ENCODE results near the gene RNF214.
"Not testable (repeated sequence)": the region's sequence is repeated elsewhere in the genome, so short reads cannot be mapped to it uniquely, and the experiment has no call there.

RNF214 gene

DNA sequence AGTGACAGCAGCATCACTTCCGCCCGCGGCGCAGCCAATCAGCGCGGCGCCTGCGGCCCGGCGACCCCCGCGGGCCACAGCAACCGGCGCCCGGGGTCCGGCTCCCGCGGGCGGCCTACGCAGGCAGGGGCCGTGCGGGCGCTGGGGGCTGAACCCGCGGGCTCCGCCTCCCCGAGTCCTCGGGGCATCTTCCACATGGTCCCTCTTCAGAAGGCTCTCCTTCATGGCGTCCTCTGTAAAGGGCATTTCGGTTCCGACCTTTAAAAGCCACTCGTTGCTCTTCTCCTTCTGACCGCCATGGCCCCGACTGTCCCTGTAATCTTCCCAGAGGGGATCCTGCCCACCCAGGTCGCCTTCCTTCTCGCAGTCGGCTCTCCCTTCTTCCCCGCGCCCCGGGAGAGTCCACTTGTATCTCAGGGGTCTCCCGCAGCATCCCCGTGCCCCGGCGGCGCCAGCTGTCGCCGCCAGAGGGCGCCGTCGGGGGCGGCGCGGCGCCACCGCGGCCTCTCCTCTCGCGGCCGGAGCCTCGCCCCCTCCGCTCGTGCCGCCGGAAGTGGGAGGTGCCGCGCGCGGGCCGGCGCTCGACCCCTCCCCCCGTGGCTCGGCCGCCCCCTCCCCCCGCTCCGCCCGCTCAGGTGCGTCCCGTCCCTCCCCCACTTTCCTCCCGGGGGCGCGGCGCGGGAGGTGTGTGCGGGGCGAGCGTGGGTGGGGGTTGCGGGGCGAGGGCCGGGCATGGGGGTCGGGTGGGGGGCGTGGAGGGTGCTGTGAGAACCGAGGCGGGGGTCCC is at the start of gene RNF214:
RNF214 (plus strand) TSS at position 580 of the 787 bp plus-strand sequence. CDS start 1,602 bp downstream, outside the sequence.
- peak; percentile 85 for DNase-seq (ENCODE audit: low spot score)

DNA sequence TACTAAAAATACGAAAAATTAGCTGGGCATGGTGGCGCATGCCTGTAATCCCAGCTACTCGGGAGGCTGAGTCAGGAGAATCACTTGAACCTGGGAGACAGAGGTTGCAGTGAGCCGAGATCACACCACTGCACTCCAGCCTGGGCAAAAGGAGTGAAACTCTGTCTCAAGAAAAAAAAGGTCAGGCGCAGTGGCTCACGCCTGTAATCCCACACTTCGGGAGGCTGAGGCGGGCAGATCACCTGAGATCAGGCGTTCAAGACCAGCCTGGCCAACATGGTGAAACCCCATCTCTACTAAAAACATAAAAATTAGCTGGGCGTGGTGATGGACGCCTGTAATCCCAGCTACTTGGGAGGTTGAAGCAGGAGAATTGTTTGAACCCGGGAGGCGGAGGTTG is 49.3 kb upstream of the RNF214 start:
- not testable (repeated sequence) for DNase-seq (ENCODE audit: low spot score)

DNA sequence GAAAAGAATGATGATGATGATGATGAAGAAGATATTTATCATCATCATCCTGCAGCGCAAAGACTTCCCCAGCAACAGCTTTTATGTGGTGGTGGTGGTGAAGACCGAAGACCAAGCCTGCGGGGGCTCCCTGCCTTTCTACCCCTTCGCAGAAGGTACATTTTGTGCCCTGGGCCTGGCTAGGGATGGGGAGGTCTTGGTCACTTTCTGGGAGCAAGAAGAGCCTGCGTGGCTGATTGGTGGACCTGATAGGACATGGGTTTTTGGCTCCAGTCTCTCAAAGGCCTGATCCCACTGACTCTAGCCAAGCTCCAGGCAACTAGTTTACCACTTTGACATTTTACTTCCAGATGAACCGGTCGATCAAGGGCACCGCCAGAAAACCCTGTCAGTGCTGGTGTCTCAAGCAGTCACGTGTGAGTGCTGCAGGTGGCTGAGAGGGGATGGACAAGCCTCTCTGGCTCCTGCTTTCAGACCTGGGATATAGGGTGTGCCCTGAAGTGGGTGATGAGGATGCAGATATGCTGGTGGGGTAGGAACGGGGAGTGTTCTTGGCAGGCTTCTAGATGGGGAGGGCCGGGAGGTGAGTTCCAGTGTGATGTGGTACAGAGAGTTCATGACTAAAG is 48.6 kb upstream of the RNF214 start:
- no peak for DNase-seq (ENCODE audit: low spot score)

DNA sequence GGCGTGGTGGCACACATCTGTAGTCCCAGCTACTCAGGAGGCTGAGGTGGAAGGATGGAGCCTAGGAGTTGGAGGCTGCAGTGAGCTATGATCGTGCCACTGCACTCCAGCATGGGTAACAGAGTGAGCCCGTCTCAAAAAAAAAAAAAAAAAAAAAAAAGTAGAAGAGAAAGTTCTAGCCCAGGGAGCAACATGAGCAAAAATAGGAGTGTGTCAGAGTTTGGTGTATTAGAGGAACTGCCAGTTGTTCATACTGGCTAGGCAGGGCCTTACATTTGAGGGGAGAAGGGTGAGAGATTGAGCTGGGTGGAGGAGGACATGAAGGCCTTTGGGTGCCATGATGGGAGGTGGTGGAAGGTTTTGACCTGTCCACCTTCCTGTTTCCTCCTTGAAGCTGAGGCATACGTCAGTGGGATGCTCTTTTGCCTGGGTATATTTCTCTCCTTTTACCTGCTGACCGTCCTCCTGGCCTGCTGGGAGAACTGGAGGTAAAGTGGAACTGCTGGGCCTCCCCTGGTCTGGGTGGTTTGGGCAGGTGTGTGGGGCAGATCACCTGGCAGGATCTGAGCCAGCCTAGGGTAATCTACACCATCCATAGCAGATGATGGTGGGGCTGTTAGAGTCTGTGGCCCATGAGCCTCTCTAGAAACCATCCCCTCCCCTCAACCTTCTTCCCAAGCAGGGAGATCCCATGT is 46.6 kb upstream of the RNF214 start:
- DNase-seq (ENCODE audit: low spot score), result no peak

DNA sequence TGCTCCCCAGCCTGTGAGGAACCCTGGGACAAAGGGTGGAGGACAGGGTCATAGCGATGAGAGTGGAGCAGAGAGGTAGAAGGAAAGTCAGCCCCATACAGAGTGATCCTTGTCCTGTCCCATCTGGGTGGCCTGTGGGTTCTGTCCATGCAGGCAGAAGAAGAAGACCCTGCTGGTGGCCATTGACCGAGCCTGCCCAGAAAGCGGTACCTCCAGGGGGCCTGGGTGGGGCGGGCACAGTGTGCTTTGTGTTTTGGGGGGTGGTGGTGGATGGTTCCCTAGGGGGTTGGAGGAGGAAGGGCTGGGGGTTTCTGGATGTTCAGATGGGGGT is 46.1 kb upstream of the RNF214 start:
- no peak for DNase-seq (ENCODE audit: low spot score)

DNA sequence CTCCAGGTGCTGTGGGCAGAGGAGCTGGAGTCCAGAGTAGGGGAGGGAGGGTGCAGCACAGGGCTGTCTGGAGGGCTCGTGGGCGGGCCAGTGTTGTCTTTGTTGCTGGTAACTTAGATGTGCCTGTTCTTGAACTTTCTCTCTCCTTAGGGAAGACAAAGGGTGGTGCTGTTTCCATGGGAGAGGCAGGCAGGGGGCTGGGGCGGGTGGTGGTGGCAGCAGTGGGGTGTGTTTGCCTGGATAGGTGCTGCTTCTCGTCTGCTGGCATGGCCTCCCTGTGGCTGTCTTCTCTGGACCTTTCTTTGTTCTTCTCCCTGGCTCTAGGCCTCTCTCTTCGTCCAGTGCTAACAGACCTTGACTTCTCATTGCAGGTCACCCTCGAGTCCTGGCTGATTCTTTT is 45.5 kb upstream of the RNF214 start:
- DNase-seq (ENCODE audit: low spot score), result no peak

DNA sequence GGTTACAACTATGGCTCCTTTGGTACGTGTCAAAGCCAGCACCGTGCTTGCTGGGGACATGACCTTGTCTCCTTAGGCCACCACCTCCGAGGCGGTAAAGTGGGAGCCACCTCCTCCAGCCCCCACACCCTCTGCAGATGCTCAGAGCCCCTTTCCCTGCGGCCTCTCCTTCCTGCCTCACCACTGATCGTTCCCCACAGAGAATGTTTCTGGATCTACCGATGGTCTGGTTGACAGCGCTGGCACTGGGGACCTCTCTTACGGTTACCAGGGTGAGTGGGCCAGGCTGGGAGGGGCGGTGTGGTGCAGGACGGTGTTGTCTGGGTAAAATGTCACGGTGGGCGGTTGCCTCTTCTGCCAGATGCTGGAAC is 45.1 kb upstream of the RNF214 start:
- DNase-seq (ENCODE audit: low spot score), result no peak

DNA sequence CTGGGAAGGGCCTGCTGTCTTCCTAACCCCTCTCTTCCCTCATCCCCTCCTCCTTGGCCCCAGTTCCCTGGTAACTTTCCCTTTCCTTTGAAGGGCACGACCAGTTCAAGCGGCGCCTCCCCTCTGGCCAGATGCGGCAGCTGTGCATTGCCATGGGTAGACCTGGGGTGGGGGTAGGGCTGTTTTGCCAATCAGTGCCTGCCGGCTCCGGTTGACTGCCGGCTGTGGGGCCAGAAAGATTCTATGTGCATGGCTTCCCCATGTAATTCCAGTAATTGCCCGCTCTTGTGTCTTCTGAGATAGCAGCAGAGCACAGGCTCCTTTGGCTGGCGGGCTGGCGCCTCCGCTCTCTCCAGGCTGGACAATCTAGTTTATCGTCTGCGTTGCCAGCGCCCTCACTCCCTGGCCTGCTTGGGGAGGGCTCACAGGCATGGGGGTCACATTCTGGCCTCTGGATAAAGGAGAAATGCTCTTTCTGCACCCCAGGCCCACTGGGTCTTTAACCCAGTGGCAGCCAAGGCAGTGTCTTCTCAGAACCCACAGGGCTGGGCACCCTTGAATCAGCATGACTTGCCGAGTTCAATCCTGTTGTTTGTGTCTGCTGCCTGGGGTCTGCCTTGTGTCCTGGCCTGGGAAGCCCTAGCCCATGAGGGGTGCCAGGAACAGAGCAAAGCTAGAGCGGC is 44.5 kb upstream of the RNF214 start:
- no peak for DNase-seq (ENCODE audit: low spot score)

DNA sequence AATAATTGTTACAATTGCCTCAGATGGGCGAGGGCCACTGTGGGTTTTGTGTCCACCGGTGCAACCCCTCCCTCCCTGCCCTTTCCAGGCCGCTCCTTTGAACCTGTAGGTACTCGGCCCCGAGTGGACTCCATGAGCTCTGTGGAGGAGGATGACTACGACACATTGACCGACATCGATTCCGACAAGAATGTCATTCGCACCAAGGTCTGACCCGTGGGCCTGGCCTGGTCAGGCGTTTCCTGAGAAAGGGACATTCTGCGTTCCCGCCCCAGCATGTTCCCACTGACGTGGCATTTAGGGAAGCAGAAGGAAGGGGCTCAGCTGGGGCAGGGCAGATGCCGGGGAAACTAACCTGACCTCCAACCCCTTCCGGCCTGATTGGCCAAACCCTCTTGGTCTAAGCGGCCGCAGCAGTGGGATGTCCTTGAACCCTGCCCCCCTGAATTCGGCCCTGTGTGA is 43.8 kb upstream of the RNF214 start:
- no peak for DNase-seq (ENCODE audit: low spot score)

DNA sequence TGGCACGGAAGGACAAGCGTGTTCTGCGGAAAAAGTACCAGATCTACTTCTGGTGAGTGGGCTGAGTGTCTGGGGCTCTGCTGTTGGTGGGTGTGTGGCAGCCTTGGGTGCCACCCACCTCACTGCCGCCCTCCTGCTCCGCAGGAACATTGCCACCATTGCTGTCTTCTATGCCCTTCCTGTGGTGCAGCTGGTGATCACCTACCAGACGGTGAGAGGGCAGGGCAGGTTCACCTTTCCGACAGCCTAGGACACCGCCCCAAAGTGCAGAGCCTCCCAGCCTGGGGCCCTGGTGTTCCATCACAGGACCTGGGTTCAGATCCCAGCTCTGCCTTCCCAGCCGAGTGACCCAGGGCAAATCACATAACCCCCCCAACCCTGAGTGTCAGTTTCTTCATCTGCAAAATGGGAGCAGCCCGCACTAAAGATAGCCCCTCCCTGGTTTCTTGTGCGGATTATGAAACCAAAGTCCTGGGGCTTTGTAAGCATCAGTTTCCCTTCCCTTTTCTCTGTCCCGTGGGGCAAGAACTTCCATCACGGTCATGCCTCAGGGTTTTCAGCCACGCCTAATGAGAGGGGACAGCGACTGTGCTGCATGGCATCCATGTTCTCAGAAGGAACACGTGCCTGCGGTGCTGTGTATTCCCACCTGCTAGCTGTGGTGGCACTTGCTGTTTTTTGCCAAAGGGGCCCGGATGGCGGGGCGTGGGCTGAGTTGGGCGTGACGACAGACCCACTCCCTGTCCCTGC is 43.1 kb upstream of the RNF214 start:
- no peak for DNase-seq (ENCODE audit: low spot score)

DNA sequence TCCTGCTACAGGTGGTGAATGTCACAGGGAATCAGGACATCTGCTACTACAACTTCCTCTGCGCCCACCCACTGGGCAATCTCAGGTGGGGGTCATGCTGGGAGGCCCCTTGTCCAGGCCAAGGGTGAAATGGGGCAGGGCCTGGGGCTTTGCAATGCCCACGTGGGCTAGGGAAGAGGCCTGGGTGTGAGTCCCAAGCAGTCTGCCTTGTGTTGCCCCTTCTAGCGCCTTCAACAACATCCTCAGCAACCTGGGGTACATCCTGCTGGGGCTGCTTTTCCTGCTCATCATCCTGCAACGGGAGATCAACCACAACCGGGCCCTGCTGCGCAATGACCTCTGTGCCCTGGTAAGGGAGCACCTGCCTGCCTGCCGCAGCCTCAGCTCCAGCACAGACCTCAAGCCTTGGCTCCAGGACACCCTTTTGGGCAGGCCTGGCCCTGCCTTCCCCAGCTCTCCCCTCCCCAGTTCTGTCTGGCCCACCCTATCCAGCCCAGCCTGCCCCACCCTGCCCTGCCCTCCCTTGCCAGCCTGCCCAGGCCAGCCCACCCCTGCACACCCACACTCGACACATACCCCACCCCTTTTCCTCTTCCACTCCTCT is 42.4 kb upstream of the RNF214 start:
- DNase-seq (ENCODE audit: low spot score), result no peak

DNA sequence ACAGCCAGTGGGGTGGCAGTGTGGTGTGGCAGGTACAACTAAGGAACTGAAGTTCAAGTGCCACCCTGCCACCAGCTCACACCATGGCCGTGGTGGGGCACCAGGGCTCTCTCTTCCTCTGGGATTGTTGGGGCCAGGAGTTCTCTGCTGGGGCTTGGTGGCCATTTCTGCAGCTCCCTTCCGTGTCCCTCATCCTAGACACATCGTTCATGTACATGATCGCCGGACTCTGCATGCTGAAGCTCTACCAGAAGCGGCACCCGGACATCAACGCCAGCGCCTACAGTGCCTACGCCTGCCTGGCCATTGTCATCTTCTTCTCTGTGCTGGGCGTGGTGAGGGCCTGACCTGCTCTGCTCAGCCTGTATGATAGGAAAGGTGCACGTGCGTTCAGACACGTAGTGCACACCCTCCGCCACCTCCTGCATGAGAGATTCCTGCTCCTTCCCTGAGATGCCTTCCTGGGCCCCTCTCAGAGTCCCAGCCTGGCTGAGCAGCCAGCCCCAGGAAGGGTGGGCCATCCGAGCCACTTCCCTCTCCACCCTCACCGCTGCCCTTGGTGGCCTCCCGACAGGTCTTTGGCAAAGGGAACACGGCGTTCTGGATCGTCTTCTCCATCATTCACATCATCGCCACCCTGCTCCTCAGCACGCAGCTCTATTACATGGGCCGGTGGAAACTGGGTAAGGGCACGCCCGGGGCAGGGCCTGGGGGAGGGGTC is 40.6 kb upstream of the RNF214 start:
- DNase-seq (ENCODE audit: low spot score), result no peak

DNA sequence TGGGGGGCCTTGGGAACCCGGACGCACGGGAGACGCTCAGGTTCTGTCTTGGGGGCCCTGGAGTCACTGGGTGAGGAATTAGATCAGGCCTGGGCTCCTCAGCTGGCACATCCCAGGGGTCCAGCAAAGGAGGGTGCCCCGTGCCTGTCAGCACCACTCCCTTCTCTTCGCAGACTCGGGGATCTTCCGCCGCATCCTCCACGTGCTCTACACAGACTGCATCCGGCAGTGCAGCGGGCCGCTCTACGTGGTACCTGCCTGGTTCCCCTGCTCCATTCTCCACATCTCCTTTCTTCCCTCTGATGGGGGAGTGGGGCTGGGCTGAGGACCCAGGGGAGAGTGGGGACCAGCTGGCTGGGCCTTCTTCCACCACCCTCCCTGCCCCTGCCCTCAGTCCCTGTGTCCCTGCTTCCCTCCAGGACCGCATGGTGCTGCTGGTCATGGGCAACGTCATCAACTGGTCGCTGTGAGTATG is 40.0 kb upstream of the RNF214 start:
- DNase-seq (ENCODE audit: low spot score), result no peak

DNA sequence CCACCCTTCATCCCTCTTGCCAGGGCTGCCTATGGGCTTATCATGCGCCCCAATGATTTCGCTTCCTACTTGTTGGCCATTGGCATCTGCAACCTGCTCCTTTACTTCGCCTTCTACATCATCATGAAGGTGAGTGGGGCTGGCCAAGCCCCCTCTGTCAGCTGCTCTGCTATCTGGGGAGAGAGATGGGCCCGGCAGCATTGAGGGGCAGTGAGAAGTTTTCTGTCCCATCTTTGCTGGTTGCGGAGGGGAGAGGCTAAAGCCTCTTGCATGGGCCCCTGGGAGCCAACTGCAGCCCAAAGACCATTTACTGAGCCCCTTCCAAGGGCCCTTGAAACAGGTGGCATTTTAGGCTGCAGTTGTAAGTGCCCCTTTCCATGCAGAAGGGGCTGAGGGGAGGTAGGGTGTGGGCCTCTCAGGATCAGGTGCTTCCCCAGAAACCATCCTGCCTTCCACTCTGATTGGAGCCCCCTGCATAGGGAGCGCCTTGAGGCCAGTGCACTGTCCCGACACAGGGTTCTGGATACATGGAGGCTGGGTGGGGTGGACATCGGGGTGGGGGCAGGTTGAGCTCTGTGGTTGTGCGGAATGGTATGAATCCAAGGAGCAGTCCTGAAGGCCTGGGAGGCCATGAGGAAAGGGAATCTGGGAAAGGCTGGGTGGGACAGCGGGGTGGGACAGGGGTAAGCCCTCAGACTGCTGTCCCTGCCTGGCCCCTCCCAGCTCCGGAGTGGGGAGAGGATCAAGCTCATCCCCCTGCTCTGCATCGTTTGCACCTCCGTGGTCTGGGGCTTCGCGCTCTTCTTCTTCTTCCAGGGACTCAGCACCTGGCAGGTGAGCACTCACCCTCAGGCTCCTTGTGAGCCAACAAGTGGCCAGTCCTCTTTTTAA is 39.1 kb upstream of the RNF214 start:
- DNase-seq (ENCODE audit: low spot score), result no peak

DNA sequence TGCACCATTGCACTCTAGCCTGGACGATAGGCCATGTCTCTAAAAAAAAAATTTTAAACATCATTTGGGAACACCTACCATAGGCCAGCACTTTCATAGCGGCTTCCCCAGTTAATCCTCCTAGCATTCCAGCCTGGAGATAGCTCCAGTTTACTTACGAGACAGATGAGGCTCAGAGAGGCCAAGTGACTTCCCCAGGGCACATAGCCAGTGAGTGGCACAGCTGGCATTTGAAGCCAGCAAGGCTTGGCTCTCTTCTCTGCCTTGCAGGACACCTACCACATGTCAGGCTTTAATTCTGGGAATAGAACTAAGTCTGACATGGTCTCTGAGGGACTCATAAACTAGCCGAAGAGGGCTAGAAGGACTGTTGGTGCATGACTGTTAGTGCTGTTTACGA is 38.2 kb upstream of the RNF214 start:
- no peak for DNase-seq (ENCODE audit: low spot score)

DNA sequence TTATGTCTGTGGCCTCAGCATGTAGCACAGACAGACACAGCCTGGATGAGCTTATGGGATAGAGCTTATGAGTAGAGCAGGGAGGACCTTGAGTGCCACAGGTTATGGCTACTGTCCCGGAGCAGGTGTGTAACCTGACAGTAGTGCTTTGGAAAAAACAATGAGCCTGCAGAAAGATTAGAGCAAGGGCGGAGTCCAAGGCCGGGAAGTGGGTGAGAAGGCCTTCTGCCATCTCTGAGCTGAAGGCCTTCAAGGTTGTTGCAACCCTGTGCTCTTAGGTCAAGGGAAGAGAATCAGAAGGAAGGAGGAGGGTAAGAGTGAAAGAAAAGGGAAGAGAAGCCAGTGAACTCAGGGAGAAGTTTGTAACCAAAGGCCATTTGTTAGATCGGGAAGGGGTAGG is 37.2 kb upstream of the RNF214 start:
- no peak for DNase-seq (ENCODE audit: low spot score)

DNA sequence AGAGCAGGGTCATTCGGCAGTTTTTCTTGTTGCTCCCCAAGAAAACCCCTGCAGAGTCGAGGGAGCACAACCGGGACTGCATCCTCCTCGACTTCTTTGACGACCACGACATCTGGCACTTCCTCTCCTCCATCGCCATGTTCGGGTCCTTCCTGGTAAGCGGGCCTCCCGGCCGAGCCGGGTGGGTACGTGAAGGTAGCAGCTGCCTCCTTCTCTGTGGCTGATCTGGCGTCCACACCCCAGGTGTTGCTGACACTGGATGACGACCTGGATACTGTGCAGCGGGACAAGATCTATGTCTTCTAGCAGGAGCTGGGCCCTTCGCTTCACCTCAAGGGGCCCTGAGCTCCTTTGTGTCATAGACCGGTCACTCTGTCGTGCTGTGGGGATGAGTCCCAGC is 36.7 kb upstream of the RNF214 start:
- DNase-seq (ENCODE audit: low spot score), result no peak

DNA sequence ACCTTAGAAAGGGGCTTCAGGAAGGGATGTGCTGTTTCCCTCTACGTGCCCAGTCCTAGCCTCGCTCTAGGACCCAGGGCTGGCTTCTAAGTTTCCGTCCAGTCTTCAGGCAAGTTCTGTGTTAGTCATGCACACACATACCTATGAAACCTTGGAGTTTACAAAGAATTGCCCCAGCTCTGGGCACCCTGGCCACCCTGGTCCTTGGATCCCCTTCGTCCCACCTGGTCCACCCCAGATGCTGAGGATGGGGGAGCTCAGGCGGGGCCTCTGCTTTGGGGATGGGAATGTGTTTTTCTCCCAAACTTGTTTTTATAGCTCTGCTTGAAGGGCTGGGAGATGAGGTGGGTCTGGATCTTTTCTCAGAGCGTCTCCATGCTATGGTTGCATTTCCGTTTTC is 35.5 kb upstream of the RNF214 start:
- DNase-seq (ENCODE audit: low spot score), result no peak

Data from putamen (tissue), 1 donor.